Nephron progenitor cell (in vitro differentiated cells): Measurements from ENCODE around the gene STX4.

ENCODE experiments used
- DNase-seq: peaks from one replicate; pipeline ENCODE4 v3.0.0; 2021
- H3K27ac Mint-ChIP-seq: 2 replicates; pipeline ENCODE4 v1.8.0; 2021; ENCODE audit warnings: mild to moderate bottlenecking, moderate library complexity, mixed read lengths
- H3K27me3 Mint-ChIP-seq: 2 replicates; pipeline ENCODE4 v1.8.0; 2021; ENCODE audit warnings: mild to moderate bottlenecking, low read depth, mixed read lengths; ENCODE audit not compliant: poor library complexity
- H3K36me3 Mint-ChIP-seq: 2 replicates; pipeline ENCODE4 v1.8.0; 2021; ENCODE audit warnings: low read depth, mixed read lengths
- H3K4me1 Mint-ChIP-seq: 2 replicates; pipeline ENCODE4 v1.8.0; 2021; ENCODE audit warnings: mixed read lengths
- H3K4me3 Mint-ChIP-seq: 2 replicates; pipeline ENCODE4 v1.8.0; 2021; ENCODE audit warnings: mild to moderate bottlenecking, moderate library complexity, mixed read lengths
- H3K9me3 Mint-ChIP-seq: 2 replicates; pipeline ENCODE4 v1.8.0; 2021; ENCODE audit warnings: mild to moderate bottlenecking, moderate library complexity, mixed read lengths
- TF ChIP-seq, protein P1 (sequence below): fragments of 200-600 bp; sonication (generic); IDR thresholded peaks from 2 replicates; pipeline ENCODE4 v1.5.0; 2021; ENCODE audit warnings: antibody characterized with exemption

Gene STX4

DNA sequence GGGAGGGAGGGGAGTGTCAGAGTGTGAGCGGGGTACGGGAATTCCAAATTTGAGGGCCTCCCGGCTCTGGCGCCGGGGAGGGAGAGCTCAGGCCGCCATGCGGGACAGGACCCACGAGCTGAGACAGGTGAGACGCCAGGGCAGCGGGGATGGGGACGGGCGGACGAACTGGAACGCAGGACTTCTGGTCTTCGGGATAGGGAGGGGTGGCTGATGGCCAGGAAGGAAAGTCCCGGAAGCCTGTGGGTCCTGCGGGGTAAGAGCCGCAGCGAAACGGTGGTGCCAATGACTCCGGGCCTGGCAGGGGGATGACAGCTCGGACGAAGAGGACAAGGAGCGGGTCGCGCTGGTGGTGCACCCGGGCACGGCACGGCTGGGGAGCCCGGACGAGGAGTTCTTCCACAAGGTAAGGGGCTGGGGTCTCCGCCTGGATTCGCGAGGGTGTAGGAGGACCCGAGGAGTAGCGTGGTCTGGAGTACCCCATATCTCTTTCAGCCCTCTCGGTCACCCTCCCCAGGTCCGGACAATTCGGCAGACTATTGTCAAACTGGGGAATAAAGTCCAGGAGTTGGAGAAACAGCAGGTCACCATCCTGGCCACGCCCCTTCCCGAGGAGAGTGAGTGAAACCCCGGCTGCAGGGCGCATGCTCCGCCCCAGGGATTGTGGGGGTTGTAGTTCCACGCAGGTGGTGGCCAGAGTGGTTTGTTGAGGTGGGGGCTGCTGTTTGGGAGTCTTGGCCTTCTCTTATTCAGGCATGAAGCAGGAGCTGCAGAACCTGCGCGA lies 543 bp downstream of the STX4 start:
- DNase-seq = peak; percentile 92
- no peaks in the 10 kb centered on the region for H3K9me3 Mint-ChIP-seq
- peak overlapping the region; percentile 93 for H3K4me3 Mint-ChIP-seq
- peak overlapping the region; percentile 45 for H3K27ac Mint-ChIP-seq
- peaks cover 5% of the 10 kb centered on the region for H3K27me3 Mint-ChIP-seq
- no peaks in the 10 kb centered on the region for H3K36me3 Mint-ChIP-seq
- H3K4me1 Mint-ChIP-seq = peaks cover 19% of the 10 kb centered on the region
- TF ChIP-seq, protein P1, sequence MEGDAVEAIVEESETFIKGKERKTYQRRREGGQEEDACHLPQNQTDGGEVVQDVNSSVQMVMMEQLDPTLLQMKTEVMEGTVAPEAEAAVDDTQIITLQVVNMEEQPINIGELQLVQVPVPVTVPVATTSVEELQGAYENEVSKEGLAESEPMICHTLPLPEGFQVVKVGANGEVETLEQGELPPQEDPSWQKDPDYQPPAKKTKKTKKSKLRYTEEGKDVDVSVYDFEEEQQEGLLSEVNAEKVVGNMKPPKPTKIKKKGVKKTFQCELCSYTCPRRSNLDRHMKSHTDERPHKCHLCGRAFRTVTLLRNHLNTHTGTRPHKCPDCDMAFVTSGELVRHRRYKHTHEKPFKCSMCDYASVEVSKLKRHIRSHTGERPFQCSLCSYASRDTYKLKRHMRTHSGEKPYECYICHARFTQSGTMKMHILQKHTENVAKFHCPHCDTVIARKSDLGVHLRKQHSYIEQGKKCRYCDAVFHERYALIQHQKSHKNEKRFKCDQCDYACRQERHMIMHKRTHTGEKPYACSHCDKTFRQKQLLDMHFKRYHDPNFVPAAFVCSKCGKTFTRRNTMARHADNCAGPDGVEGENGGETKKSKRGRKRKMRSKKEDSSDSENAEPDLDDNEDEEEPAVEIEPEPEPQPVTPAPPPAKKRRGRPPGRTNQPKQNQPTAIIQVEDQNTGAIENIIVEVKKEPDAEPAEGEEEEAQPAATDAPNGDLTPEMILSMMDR = no peak

GRCh38 chr16:31036691-31037090 lies 3.3 kb downstream of the STX4 start:
- Mint-ChIP-seq H3K9me3 (no peaks in the 10 kb centered on the region), H3K4me1 (peaks cover 17% of the 10 kb centered on the region), H3K36me3 (no peaks in the 10 kb centered on the region), H3K27me3 (no peaks in the 10 kb centered on the region), H3K4me3 (no peak overlapping the region), H3K27ac (no peak overlapping the region)
- TF ChIP-seq, protein P1 = no peak
- no peak for DNase-seq

DNA sequence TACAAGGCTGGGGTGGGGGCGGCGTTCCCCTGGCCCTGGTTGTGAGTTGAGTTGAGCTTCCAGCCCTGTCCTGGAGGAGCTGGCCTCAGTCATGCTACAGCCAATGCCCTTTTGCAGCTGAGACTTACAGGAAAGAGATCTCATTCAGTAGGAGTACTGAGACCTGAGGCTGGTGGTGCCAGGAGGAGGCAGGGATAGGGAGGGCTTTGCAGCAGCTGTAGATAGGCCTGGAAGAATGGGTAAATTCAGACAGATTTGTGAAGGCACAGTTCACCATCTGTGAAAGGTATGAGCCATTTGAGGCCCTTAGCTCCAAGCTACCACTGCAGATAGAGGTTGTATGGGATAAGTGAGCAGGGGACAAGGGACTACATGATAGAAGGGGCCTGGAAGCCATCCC lies 5.6 kb downstream of the STX4 start:
- Mint-ChIP-seq H3K4me3 (no peak overlapping the region), H3K4me1 (peaks cover 5% of the 10 kb centered on the region), H3K36me3 (no peaks in the 10 kb centered on the region), H3K9me3 (no peaks in the 10 kb centered on the region), H3K27me3 (no peaks in the 10 kb centered on the region), H3K27ac (no peak overlapping the region)
- no peak for DNase-seq
- TF ChIP-seq, protein P1 = no peak

GRCh38 chr16:31042866-31043265 lies 9.5 kb downstream of the STX4 start:
- H3K27ac Mint-ChIP-seq = no peak overlapping the region
- no peaks in the 10 kb centered on the region for H3K4me1 Mint-ChIP-seq
- H3K27me3 Mint-ChIP-seq = no peaks in the 10 kb centered on the region
- H3K36me3 Mint-ChIP-seq = no peaks in the 10 kb centered on the region
- no peak overlapping the region for H3K4me3 Mint-ChIP-seq
- TF ChIP-seq, protein P1 = no peak
- H3K9me3 Mint-ChIP-seq = no peaks in the 10 kb centered on the region
- DNase-seq = no peak

GRCh38 chr16:31043352-31043751 lies 10.0 kb downstream of the STX4 start:
- DNase-seq = no peak
- Mint-ChIP-seq H3K36me3 (no peaks in the 10 kb centered on the region), H3K4me1 (no peaks in the 10 kb centered on the region), H3K9me3 (no peaks in the 10 kb centered on the region), H3K27me3 (no peaks in the 10 kb centered on the region), H3K4me3 (no peak overlapping the region), H3K27ac (no peak overlapping the region)
- TF ChIP-seq, protein P1 = no peak

- Mint-ChIP-seq H3K27ac (no peak overlapping the region), H3K9me3 (no peaks in the 10 kb centered on the region), H3K4me3 (no peak overlapping the region), H3K27me3 (no peaks in the 10 kb centered on the region), H3K4me1 (no peaks in the 10 kb centered on the region), H3K36me3 (no peaks in the 10 kb centered on the region)
- TF ChIP-seq, protein P1 = no peak
- no peak for DNase-seq
Measured at GRCh38 chr16:31043898-31044481, 10.6 kb downstream of the STX4 start.
